H9 (cell line): ENCODE measurements around the gene LSM3. TPM values are rescaled to one million over a fixed set of nuclear protein-coding genes. Genes with fewer than 3 reads are reported as not detected.

ENCODE experiments used
- DNase-seq: peaks from one replicate; pipeline ENCODE4 v3.0.0-alpha.2; 2017
- H2AFZ ChIP-seq: one replicate; pipeline ENCODE4 v1.6.1; 2013; ENCODE audit warnings: mild to moderate bottlenecking, low read length, control low read depth, moderate library complexity
- H2AK5ac ChIP-seq: 2 replicates; pipeline ENCODE4 v1.6.1; 2013; ENCODE audit warnings: low read length, control low read depth, mixed read lengths; ENCODE audit not compliant: insufficient read length
- H2BK120ac ChIP-seq: one replicate; pipeline ENCODE4 v1.6.1; 2013; ENCODE audit warnings: low read depth, mild to moderate bottlenecking, low read length, control low read depth, inconsistent platforms; ENCODE audit not compliant: poor library complexity, severe bottlenecking
- H2BK12ac ChIP-seq: 2 replicates; pipeline ENCODE4 v1.6.1; 2013; ENCODE audit warnings: low read length, control low read depth, mixed read lengths, low read depth; ENCODE audit not compliant: insufficient read length
- H2BK15ac ChIP-seq: 2 replicates; pipeline ENCODE4 v1.6.1; 2013; ENCODE audit warnings: low read depth, low read length, control low read depth
- H2BK20ac ChIP-seq: one replicate; pipeline ENCODE4 v1.6.1; 2013; ENCODE audit warnings: low read depth, mild to moderate bottlenecking, low read length, control low read depth, inconsistent platforms; ENCODE audit not compliant: poor library complexity, severe bottlenecking
- H2BK5ac ChIP-seq: 2 replicates; pipeline ENCODE4 v1.6.1; 2013; ENCODE audit warnings: low read length, control low read depth, mixed read lengths; ENCODE audit not compliant: insufficient read length
- H3K14ac ChIP-seq: 2 replicates; pipeline ENCODE4 v1.6.1; 2013; ENCODE audit warnings: low read length, control low read depth; ENCODE audit not compliant: insufficient read depth
- H3K18ac ChIP-seq: 2 replicates; pipeline ENCODE4 v1.6.1; 2013; ENCODE audit warnings: low read depth, mild to moderate bottlenecking, mixed read lengths, low read length, control low read depth; ENCODE audit not compliant: insufficient read length
- H3K23ac ChIP-seq: 2 replicates; pipeline ENCODE4 v1.6.1; 2013; ENCODE audit warnings: low read length, control low read depth, mixed read lengths, low read depth; ENCODE audit not compliant: insufficient read length
- H3K23me2 ChIP-seq: 2 replicates; pipeline ENCODE4 v1.6.1; 2013; ENCODE audit warnings: low read depth, mild to moderate bottlenecking, mixed read lengths, low read length, control low read depth; ENCODE audit not compliant: insufficient read length, poor library complexity, severe bottlenecking
- H3K27ac ChIP-seq: 2 replicates; pipeline ENCODE4 v1.5.1; 2013; ENCODE audit warnings: low read length, control low read depth, mixed read lengths, low read depth; ENCODE audit not compliant: insufficient read length
- H3K27me3 ChIP-seq: 2 replicates; pipeline ENCODE4 v1.6.1; 2013; ENCODE audit warnings: low read length, control low read depth, inconsistent platforms; ENCODE audit not compliant: insufficient read depth
- H3K4ac ChIP-seq: 2 replicates; pipeline ENCODE4 v1.6.1; 2013; ENCODE audit warnings: low read depth, mild to moderate bottlenecking, control low read depth, inconsistent platforms, low read length, moderate library complexity
- H3K4me1 ChIP-seq: 2 replicates; pipeline ENCODE4 v1.6.1; 2013; ENCODE audit warnings: low read length, control low read depth, inconsistent platforms; ENCODE audit not compliant: insufficient read depth
- H3K4me2 ChIP-seq: 2 replicates; pipeline ENCODE4 v1.6.1; 2013; ENCODE audit warnings: low read length, control low read depth, mixed read lengths; ENCODE audit not compliant: insufficient read length, insufficient read depth
- H3K56ac ChIP-seq: 2 replicates; pipeline ENCODE4 v1.6.1; 2013; ENCODE audit warnings: low read depth, mild to moderate bottlenecking, mixed read lengths, low read length, control low read depth; ENCODE audit not compliant: insufficient read length
- H3K79me1 ChIP-seq: 2 replicates; pipeline ENCODE4 v1.6.1; 2013; ENCODE audit warnings: low read depth, mild to moderate bottlenecking, moderate library complexity, low read length, control low read depth, inconsistent platforms; ENCODE audit not compliant: insufficient read depth, poor library complexity, severe bottlenecking
- H3K79me2 ChIP-seq: 2 replicates; pipeline ENCODE4 v1.6.1; 2013; ENCODE audit warnings: low read length, control low read depth, inconsistent platforms; ENCODE audit not compliant: insufficient read depth
- H3K9ac ChIP-seq: 2 replicates; pipeline ENCODE4 v1.6.1; 2013; ENCODE audit warnings: low read length, control low read depth, mixed read lengths; ENCODE audit not compliant: insufficient read length; ENCODE audit errors: extremely low read depth
- H3K9me3 ChIP-seq: one replicate; pipeline ENCODE4 v1.6.1; 2013; ENCODE audit warnings: low read depth, low read length, inconsistent platforms; ENCODE audit not compliant: control insufficient read depth
- H3T11ph ChIP-seq: one replicate; pipeline ENCODE4 v1.6.1; 2013; ENCODE audit warnings: mild to moderate bottlenecking, low read length, control low read depth, inconsistent platforms
- H4K20me1 ChIP-seq: one replicate; pipeline ENCODE4 v1.6.1; 2013; ENCODE audit not compliant: control insufficient read depth, insufficient read length, insufficient read depth
- H4K5ac ChIP-seq: 2 replicates; pipeline ENCODE4 v1.6.1; 2013; ENCODE audit warnings: low read depth, mild to moderate bottlenecking, mixed read lengths, low read length, control low read depth; ENCODE audit not compliant: insufficient read length
- H4K8ac ChIP-seq: replicated peaks from 2 replicates; pipeline ENCODE4 v1.6.1; 2013; ENCODE audit warnings: low read length, control low read depth, mixed read lengths, low read depth; ENCODE audit not compliant: insufficient read length
- H4K91ac ChIP-seq: 2 replicates; pipeline ENCODE4 v1.6.1; 2013; ENCODE audit warnings: low read depth, mild to moderate bottlenecking, moderate library complexity, mixed read lengths, low read length, control low read depth; ENCODE audit not compliant: insufficient read length
- H3K27ac Mint-ChIP-seq, 3 experiments: 2 replicates in 2 of 3; 3 replicates in 1 of 3; pipeline ENCODE4 v1.8.0; 2020 to 2021; ENCODE audit warnings: mixed read lengths in 3 of 3, mild to moderate bottlenecking in 1 of 3, moderate library complexity in 1 of 3
- H3K27me3 Mint-ChIP-seq: 2 replicates; pipeline ENCODE4 v1.8.0; 2021; ENCODE audit warnings: low read depth, mild to moderate bottlenecking, moderate library complexity, mixed read lengths
- H3K36me3 Mint-ChIP-seq, 3 experiments: 2 replicates in 2 of 3; 3 replicates in 1 of 3; pipeline ENCODE4 v1.8.0; 2020 to 2021; ENCODE audit warnings: low read depth in 3 of 3, mixed read lengths in 3 of 3; ENCODE audit not compliant: insufficient read depth in 1 of 3
- H3K4me1 Mint-ChIP-seq, 2 experiments: 2 replicates each; pipeline ENCODE4 v1.8.0; 2020; ENCODE audit warnings: mixed read lengths in 2 of 2
- H3K4me3 Mint-ChIP-seq, 2 experiments: 2 replicates in 1 of 2; 3 replicates in 1 of 2; pipeline ENCODE4 v1.8.0; 2020 to 2021; ENCODE audit warnings: mild to moderate bottlenecking in 2 of 2, mixed read lengths in 2 of 2, moderate library complexity in 1 of 2
- H3K9me3 Mint-ChIP-seq, 2 experiments: 2 replicates in 1 of 2; 3 replicates in 1 of 2; pipeline ENCODE4 v1.8.0; 2020; ENCODE audit warnings: mild to moderate bottlenecking in 2 of 2, mixed read lengths in 2 of 2, moderate library complexity in 1 of 2
- WGBS: extraction: QIAGEN DNeasy Blood & Tissue Kit; methylation state at CpG from one replicate; pipeline ENCODE4 v1.1.7; 2013; ENCODE audit warnings: missing lambda C conversion rate, low lambda C conversion rate, mixed read lengths; ENCODE audit not compliant: insufficient read length; ENCODE audit errors: extremely low coverage; 5-methylcytosine and 5-hydroxymethylcytosine counted together
- total RNA-seq: library from RNA; stranded (reverse); gene quantifications from 2 replicates; pipeline ENCODE4 v1.2.1, GENCODE V29; 2021
- TF ChIP-seq, protein P1 (sequence below): fragments of 200-600 bp; sonication (generic); conservative IDR thresholded peaks from 3 replicates; pipeline ENCODE4 v1.8.0; 2021; ENCODE audit warnings: antibody characterized with exemption, mild to moderate bottlenecking

LSM3 gene
- total RNA-seq, 1 experiment from 2014 or later = 24.4 TPM

DNA sequence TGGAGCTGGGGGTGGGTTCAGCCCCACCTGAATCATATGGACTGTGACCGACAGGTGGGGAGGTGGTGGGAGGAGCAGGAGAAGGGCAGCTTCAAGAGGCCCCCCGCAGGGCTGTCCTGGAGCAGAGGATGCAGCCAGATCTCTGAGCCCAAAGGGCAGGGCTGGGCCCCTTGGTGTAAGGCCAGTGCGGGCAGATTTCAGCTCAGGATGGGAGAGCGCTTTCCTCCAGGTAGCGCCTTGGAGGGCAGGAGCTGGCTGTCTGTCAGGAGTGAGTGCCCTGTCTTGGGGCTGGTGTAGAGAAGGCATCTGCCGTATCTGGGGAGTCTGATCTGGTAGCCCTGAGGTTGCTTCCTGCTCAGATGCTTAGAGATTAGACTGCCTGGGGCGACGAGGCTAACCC lies 46.5 kb upstream of the LSM3 start:
- H3K36me3 Mint-ChIP-seq = peaks cover 29 to 88% (median 80%) of the 10 kb centered on the region in 3 experiments; a peak in 6 of 7 replicates
- H3K4me2 ChIP-seq = no peak overlapping the region
- no CpG with 5 or more reads among the region's 8 CpGs for WGBS

More for the DNA sequence above, 46.5 kb upstream of the LSM3 start:
- Histone ChIP-seq H3K18ac (no peak overlapping the region), H3T11ph (no peak overlapping the region), H3K27me3 (no peaks in the 10 kb centered on the region), H3K4me1 (no peaks in the 10 kb centered on the region), H2AFZ (no peak overlapping the region), H3K79me1 (no peaks in the 10 kb centered on the region), H4K5ac (no peak overlapping the region), H3K4ac (no peak overlapping the region), H3K56ac (no peak overlapping the region), H4K91ac (no peak overlapping the region), H4K8ac (no peak overlapping the region), H2AK5ac (no peak overlapping the region), H2BK20ac (no peak overlapping the region), H3K9me3 (no peaks in the 10 kb centered on the region), H2BK15ac (no peak overlapping the region), H4K20me1 (no peaks in the 10 kb centered on the region), H2BK120ac (no peak overlapping the region), H3K27ac (no peak overlapping the region), H3K79me2 (no peaks in the 10 kb centered on the region; the same call in 1 of the 2 replicates), H2BK12ac (no peak overlapping the region), H3K9ac (no peak overlapping the region), H2BK5ac (no peak overlapping the region), H3K23me2 (no peaks in the 10 kb centered on the region), H3K14ac (no peak overlapping the region), H3K23ac (no peak overlapping the region)
- H3K27ac Mint-ChIP-seq = no peak overlapping the region
- H3K4me1 Mint-ChIP-seq = no peaks in the 10 kb centered on the region
- no peak for DNase-seq
- TF ChIP-seq, protein P1, sequence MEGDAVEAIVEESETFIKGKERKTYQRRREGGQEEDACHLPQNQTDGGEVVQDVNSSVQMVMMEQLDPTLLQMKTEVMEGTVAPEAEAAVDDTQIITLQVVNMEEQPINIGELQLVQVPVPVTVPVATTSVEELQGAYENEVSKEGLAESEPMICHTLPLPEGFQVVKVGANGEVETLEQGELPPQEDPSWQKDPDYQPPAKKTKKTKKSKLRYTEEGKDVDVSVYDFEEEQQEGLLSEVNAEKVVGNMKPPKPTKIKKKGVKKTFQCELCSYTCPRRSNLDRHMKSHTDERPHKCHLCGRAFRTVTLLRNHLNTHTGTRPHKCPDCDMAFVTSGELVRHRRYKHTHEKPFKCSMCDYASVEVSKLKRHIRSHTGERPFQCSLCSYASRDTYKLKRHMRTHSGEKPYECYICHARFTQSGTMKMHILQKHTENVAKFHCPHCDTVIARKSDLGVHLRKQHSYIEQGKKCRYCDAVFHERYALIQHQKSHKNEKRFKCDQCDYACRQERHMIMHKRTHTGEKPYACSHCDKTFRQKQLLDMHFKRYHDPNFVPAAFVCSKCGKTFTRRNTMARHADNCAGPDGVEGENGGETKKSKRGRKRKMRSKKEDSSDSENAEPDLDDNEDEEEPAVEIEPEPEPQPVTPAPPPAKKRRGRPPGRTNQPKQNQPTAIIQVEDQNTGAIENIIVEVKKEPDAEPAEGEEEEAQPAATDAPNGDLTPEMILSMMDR = no peak
- no peaks in the 10 kb centered on the region for H3K27me3 Mint-ChIP-seq
- no peak overlapping the region for H3K4me3 Mint-ChIP-seq
- H3K9me3 Mint-ChIP-seq = no peaks in the 10 kb centered on the region
